Measurements from ENCODE around the gene USP40.

- TF ChIP-seq, protein P1, sequence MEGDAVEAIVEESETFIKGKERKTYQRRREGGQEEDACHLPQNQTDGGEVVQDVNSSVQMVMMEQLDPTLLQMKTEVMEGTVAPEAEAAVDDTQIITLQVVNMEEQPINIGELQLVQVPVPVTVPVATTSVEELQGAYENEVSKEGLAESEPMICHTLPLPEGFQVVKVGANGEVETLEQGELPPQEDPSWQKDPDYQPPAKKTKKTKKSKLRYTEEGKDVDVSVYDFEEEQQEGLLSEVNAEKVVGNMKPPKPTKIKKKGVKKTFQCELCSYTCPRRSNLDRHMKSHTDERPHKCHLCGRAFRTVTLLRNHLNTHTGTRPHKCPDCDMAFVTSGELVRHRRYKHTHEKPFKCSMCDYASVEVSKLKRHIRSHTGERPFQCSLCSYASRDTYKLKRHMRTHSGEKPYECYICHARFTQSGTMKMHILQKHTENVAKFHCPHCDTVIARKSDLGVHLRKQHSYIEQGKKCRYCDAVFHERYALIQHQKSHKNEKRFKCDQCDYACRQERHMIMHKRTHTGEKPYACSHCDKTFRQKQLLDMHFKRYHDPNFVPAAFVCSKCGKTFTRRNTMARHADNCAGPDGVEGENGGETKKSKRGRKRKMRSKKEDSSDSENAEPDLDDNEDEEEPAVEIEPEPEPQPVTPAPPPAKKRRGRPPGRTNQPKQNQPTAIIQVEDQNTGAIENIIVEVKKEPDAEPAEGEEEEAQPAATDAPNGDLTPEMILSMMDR (IDR thresholded peaks at IDR 0.05), result no peak
- no peak for TF ChIP-seq POLR2A (IDR thresholded peaks at IDR 0.05)
Measured at GRCh38 chr2:233611284-233611683, 44.7 kb upstream of the USP40 start.

Data from ovary (tissue), 3 donors.